Loucy (cell line): Measurements from ENCODE around the gene SPTBN2.

ENCODE experiments used
- H2AFZ ChIP-seq: fragments of 200-600 bp; sonication (generic); 2 replicates; pipeline ENCODE4 v1.6.0; 2016; ENCODE audit warnings: antibody characterized with exemption, mild to moderate bottlenecking, low read length, moderate library complexity
- H3F3A ChIP-seq: fragments of 200-600 bp; 2 replicates; pipeline ENCODE4 v1.6.0; 2016; ENCODE audit warnings: antibody characterized with exemption, low read depth, mild to moderate bottlenecking
- H3K27me3 ChIP-seq: fragments of 200-600 bp; sonication (generic); 2 replicates; pipeline ENCODE4 v1.6.1; 2014; ENCODE audit warnings: low read length, mild to moderate bottlenecking; ENCODE audit not compliant: insufficient read depth, poor library complexity, severe bottlenecking
- H3K36me3 ChIP-seq: fragments of 200-600 bp; sonication (generic); 2 replicates; pipeline ENCODE4 v1.6.1; 2016; ENCODE audit warnings: low read length; ENCODE audit not compliant: insufficient read depth
- H3K4me1 ChIP-seq: fragments of 200-600 bp; sonication (generic); 2 replicates; pipeline ENCODE4 v1.5.1; 2014; ENCODE audit warnings: low read length, mild to moderate bottlenecking; ENCODE audit not compliant: insufficient read depth, poor library complexity, severe bottlenecking
- H3K4me2 ChIP-seq: fragments of 200-600 bp; sonication (generic); 2 replicates; pipeline ENCODE4 v1.6.0; 2014; ENCODE audit warnings: antibody characterized with exemption, low read length, low read depth, mild to moderate bottlenecking; ENCODE audit not compliant: poor library complexity, severe bottlenecking
- H3K4me3 ChIP-seq: fragments of 200-600 bp; sonication (generic); 2 replicates; pipeline ENCODE4 v1.5.1; 2014; ENCODE audit warnings: low read length, mild to moderate bottlenecking, mixed read lengths; ENCODE audit not compliant: poor library complexity, severe bottlenecking
- H3K79me2 ChIP-seq: fragments of 200-600 bp; sonication (generic); 2 replicates; pipeline ENCODE4 v1.6.1; 2014; ENCODE audit warnings: low read length; ENCODE audit not compliant: insufficient read depth
- H3K9ac ChIP-seq: fragments of 200-600 bp; sonication (generic); 2 replicates; pipeline ENCODE4 v1.6.0; 2014; ENCODE audit warnings: mild to moderate bottlenecking, low read depth, low read length, moderate library complexity; ENCODE audit not compliant: poor library complexity, severe bottlenecking
- H3K9me2 ChIP-seq: fragments of 200-600 bp; sonication (generic); replicated peaks from 2 replicates; pipeline ENCODE4 v1.6.1; 2016; ENCODE audit warnings: low read depth, low read length, mixed read lengths
- H3K9me3 ChIP-seq: fragments of 200-600 bp; sonication (generic); 2 replicates; pipeline ENCODE4 v1.6.1; 2014; ENCODE audit warnings: mild to moderate bottlenecking, antibody characterized with exemption, low read length, low read depth; ENCODE audit not compliant: insufficient read depth
- H4K20me1 ChIP-seq: fragments of 200-600 bp; sonication (generic); 2 replicates; pipeline ENCODE4 v1.6.0; 2014; ENCODE audit warnings: antibody characterized with exemption, low read length, mild to moderate bottlenecking; ENCODE audit not compliant: insufficient read depth, poor library complexity, severe bottlenecking
- CTCF ChIP-seq: fragments of 200-600 bp; sonication (generic); conservative IDR thresholded peaks from 2 replicates; pipeline ENCODE4 v1.5.1; 2014; ENCODE audit warnings: mild to moderate bottlenecking, antibody characterized with exemption, low read length
- EZH2phosphoT487 ChIP-seq: fragments of 200-600 bp; IDR thresholded peaks from 2 replicates; pipeline ENCODE4 v1.6.1; 2018; ENCODE audit warnings: antibody characterized with exemption, mild to moderate bottlenecking, moderate library complexity, borderline replicate concordance

Gene SPTBN2

GRCh38 chr11:66722745-66723651, 6.0 kb downstream of the SPTBN2 start:
- H3K9ac ChIP-seq: no peak overlapping the region
- no peaks in the 10 kb centered on the region for H3K9me3 ChIP-seq
- H2AFZ ChIP-seq: no peak overlapping the region
- no peak overlapping the region for H3K4me3 ChIP-seq
- TF ChIP-seq EZH2phosphoT487 (no peak), CTCF (no peak)
- no peaks in the 10 kb centered on the region for H4K20me1 ChIP-seq
- H3F3A ChIP-seq: peaks cover 6% of the 10 kb centered on the region; the same call in 1 of the 2 replicates
- peaks cover 22% of the 10 kb centered on the region; the same call in 1 of the 2 replicates for H3K79me2 ChIP-seq
- H3K9me2 ChIP-seq: no peaks in the 10 kb centered on the region
- H3K4me1 ChIP-seq: peaks cover 80% of the 10 kb centered on the region
- H3K27me3 ChIP-seq: no peaks in the 10 kb centered on the region
- no peaks in the 10 kb centered on the region for H3K36me3 ChIP-seq
- H3K4me2 ChIP-seq: peak overlapping the region; percentile 19

DNA sequence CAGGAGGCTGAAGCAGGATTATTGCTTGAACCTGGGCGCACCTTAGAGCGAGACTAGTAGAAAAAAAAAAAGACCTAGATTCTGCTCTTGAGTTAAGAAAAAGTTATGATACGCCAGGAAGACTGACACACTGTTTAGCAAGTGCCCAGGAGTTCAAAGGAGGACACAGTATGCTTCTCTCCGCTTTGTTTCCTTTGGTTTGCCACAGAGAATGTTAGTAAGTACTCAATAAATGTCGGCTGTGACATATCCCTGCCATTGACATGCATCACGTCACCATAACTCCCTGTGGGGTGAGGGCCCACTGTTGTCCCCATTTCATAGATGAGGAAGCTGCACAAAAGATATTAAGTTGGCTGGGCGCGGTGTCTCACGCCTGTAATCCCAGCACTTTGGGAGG, 7.1 kb downstream of the SPTBN2 start:
- H3F3A ChIP-seq: peaks cover 6% of the 10 kb centered on the region; the same call in 1 of the 2 replicates
- H3K9ac ChIP-seq: peak overlapping the region; percentile 91
- H3K4me1 ChIP-seq: peaks cover 74% of the 10 kb centered on the region
- H3K4me2 ChIP-seq: peak overlapping the region; percentile 96
- TF ChIP-seq CTCF (no peak), EZH2phosphoT487 (no peak)
- no peaks in the 10 kb centered on the region for H4K20me1 ChIP-seq
- H3K9me3 ChIP-seq: no peaks in the 10 kb centered on the region
- H3K9me2 ChIP-seq: no peaks in the 10 kb centered on the region
- H3K4me3 ChIP-seq: no peak overlapping the region
- no peak overlapping the region for H2AFZ ChIP-seq
- H3K36me3 ChIP-seq: no peaks in the 10 kb centered on the region
- no peaks in the 10 kb centered on the region for H3K27me3 ChIP-seq
- peaks cover 19% of the 10 kb centered on the region; the same call in 1 of the 2 replicates for H3K79me2 ChIP-seq

GRCh38 chr11:66720899-66721470, 8.0 kb downstream of the SPTBN2 start:
- no peaks in the 10 kb centered on the region for H3K27me3 ChIP-seq
- peaks cover 65% of the 10 kb centered on the region for H3K4me1 ChIP-seq
- no peak overlapping the region for H2AFZ ChIP-seq
- no peaks in the 10 kb centered on the region for H4K20me1 ChIP-seq
- H3K79me2 ChIP-seq: peaks cover 19% of the 10 kb centered on the region; the same call in 1 of the 2 replicates
- no peaks in the 10 kb centered on the region for H3K36me3 ChIP-seq
- peaks cover 6% of the 10 kb centered on the region; the same call in 1 of the 2 replicates for H3F3A ChIP-seq
- H3K4me3 ChIP-seq: peak overlapping the region; percentile 83
- TF ChIP-seq CTCF (no peak), EZH2phosphoT487 (no peak)
- no peaks in the 10 kb centered on the region for H3K9me3 ChIP-seq
- H3K9me2 ChIP-seq: no peaks in the 10 kb centered on the region
- H3K4me2 ChIP-seq: peak overlapping the region; percentile 96
- peak overlapping the region; percentile 91 for H3K9ac ChIP-seq
